Fibroblast of pulmonary artery (primary cell): ENCODE measurements around the gene ZNF417.

Source experiments
- DNase-seq: peaks from one replicate; pipeline ENCODE4 v3.0.0-alpha.2; 2010; ENCODE audit warnings: low read depth
- H3K4me3 ChIP-seq: replicated peaks from 2 replicates; pipeline ENCODE4 v1.5.1; 2011; ENCODE audit warnings: low read depth, mild to moderate bottlenecking, control low read depth, low read length, moderate library complexity
- TF ChIP-seq, protein P1 (sequence below): IDR thresholded peaks from 2 replicates; pipeline ENCODE4 v1.5.1; 2011; ENCODE audit warnings: mild to moderate bottlenecking, control low read depth, low read length, inconsistent platforms; ENCODE audit errors: missing control alignments

The ZNF417 gene

DNA sequence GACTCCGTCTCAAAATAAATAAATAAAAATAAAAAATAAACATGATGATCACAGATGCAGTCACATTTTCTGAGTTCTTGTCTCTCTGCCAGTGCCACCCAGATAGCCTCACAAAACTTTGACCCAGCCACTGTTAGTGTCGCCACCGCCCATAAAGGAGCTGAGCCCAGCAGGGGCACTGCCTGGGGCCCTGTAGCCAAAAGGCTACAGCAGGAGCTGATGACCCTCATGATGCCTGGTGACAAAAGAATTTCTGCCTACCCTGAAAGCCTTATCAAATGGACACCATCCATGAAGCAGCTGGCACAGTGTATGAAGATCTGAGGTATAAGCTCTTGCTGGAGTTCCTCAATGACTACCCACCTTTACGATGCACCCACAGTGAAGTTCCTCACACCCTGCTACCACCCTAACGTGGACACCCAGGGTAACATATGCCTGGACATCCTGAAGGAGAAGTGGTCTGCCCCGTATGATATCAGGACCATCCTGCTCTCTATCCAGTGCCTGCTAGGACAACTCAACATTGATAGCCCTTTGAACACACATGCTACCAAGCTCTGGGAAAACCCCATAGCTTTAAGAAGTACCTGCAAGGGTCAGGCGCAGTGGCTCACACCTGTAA is 48.4 kb downstream of the ZNF417 start:
- TF ChIP-seq, protein P1, sequence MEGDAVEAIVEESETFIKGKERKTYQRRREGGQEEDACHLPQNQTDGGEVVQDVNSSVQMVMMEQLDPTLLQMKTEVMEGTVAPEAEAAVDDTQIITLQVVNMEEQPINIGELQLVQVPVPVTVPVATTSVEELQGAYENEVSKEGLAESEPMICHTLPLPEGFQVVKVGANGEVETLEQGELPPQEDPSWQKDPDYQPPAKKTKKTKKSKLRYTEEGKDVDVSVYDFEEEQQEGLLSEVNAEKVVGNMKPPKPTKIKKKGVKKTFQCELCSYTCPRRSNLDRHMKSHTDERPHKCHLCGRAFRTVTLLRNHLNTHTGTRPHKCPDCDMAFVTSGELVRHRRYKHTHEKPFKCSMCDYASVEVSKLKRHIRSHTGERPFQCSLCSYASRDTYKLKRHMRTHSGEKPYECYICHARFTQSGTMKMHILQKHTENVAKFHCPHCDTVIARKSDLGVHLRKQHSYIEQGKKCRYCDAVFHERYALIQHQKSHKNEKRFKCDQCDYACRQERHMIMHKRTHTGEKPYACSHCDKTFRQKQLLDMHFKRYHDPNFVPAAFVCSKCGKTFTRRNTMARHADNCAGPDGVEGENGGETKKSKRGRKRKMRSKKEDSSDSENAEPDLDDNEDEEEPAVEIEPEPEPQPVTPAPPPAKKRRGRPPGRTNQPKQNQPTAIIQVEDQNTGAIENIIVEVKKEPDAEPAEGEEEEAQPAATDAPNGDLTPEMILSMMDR: no peak
- no peak for DNase-seq
- no peak overlapping the region for H3K4me3 ChIP-seq
